Subcutaneous abdominal adipose tissue (tissue), 5 donors: ENCODE data around the gene IL22RA1.

Source experiments
- H3K27ac ChIP-seq: one replicate; pipeline ENCODE4 v1.7.0; 2013; ENCODE audit warnings: low read depth, mild to moderate bottlenecking, inconsistent platforms, low read length, moderate library complexity
- H3K27me3 ChIP-seq, 5 donors: one replicate each; pipeline ENCODE4 v1.7.0; 2013; ENCODE audit warnings: low read length in 5 of 5, inconsistent platforms in 1 of 5; ENCODE audit not compliant: control insufficient read depth in 5 of 5, insufficient read depth in 4 of 5
- H3K36me3 ChIP-seq, 5 donors: one replicate each; pipeline ENCODE4 v1.7.0; 2013; ENCODE audit warnings: low read length in 5 of 5; ENCODE audit not compliant: control insufficient read depth in 5 of 5, insufficient read depth in 5 of 5
- H3K4me1 ChIP-seq, 5 donors: one replicate each; pipeline ENCODE4 v1.7.0; 2013; ENCODE audit warnings: low read length in 5 of 5, mild to moderate bottlenecking in 3 of 5, moderate library complexity in 1 of 5; ENCODE audit not compliant: control insufficient read depth in 5 of 5, insufficient read depth in 5 of 5
- H3K4me3 ChIP-seq, 5 donors: one replicate each; pipeline ENCODE4 v1.7.0; 2013; ENCODE audit warnings: low read length in 5 of 5, low read depth in 1 of 5
- H3K9ac ChIP-seq, 5 donors: one replicate each; pipeline ENCODE4 v1.7.0; 2013; ENCODE audit warnings: low read length in 5 of 5, mild to moderate bottlenecking in 4 of 5, moderate library complexity in 3 of 5
- H3K9me3 ChIP-seq, 5 donors: one replicate each; pipeline ENCODE4 v1.7.0; 2013; ENCODE audit warnings: low read length in 5 of 5; ENCODE audit not compliant: control insufficient read depth in 5 of 5
- donor health status: healthy.
- donor health status: healthy.
- donor health status: healthy.
- donor health status: healthy.
- donor health status: healthy.

Gene IL22RA1

DNA sequence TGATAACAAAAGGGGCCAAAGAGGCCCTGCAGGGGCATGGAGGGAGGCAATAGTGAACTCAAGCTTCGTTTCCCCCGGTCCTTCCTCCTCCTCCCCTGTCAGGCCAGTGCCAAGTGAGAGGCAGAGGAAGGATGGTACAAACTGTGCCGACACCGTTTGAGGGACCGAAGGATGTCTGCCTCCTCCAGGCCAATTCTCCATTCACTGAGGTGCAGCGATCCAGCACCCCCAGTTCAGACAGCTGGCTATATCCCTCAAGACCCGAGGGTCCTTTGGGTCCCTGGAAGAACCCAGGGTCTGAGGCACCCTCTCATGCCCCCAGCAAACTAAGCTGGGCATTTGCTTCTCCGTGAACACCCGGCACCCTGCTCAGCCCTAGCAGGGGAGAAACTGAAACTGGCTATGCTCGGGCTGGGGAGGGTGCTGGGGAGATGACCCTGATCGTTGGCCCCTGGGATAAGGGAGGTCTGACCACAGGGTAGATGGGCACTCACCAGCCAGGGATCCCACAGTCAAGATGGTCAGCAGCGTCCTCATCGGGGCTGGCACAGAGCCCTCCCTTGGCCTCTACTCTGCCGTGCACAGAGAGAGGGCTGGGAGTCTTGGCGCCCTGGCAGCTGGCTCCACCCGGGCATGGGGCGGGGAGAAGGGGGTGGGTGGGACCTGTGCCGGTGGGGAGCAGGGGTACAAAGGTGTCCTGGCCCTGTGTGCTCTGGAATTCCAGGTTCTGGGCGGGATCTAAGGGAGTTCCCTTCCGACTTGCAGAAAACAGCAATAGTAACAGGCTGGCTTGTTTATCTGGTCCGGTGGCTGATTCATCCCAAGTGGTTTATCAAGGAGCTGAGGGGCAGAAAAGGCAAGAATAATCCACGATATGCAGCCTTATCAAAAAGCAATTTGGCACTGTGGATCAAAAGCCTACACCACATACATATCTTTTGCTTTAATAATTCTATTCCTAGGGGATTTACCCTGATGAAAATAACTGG lies at the start of gene IL22RA1:
Gene IL22RA1, minus strand, starts transcription at position 595 of the 989 bp plus-strand sequence. Its CDS starts 58 bp downstream, at position 537.
- H3K27ac ChIP-seq, result no peak within 1 kb of the TSS
- peaks cover 0 to 16% (median 5%) of the 10 kb centered on the region in 5 donors for H3K27me3 ChIP-seq

DNA sequence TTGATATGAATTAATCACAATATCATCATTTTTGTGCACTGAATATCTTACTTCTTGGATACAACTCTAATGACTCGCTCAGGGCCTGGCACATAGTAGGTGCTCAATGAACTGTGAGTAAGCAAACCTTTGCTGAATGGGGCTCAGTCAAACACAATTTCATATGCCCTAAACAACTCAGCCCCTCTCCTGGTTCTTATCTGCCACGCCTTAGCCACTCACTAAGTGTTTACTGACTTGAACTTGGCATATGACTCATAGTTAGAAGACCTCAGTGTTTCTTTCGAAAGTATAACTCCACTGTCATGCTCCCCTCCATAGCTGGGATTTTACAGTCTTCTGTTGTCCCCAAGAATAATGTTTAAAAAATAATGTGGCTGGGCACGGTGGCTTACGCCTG lies 48.9 kb upstream of the IL22RA1 start:
- H3K9me3 ChIP-seq, result no peaks in the 10 kb centered on the region
- H3K4me3 ChIP-seq, result no peak overlapping the region
- no peaks in the 10 kb centered on the region for H3K36me3 ChIP-seq
- H3K27ac ChIP-seq, result no peak overlapping the region
- peaks cover 0 to 18% (median 8%) of the 10 kb centered on the region in 5 donors for H3K4me1 ChIP-seq
- peaks cover 5 to 15% (median 7%) of the 10 kb centered on the region in 5 donors for H3K27me3 ChIP-seq
- no peak overlapping the region for H3K9ac ChIP-seq

More for the DNA sequence above, at the start of gene IL22RA1:
- Histone ChIP-seq H3K9ac (peak within 1 kb of the TSS in 1 of 5 donors; percentile 56), H3K9me3 (no peaks in the 10 kb centered on the region), H3K4me3 (peak within 1 kb of the TSS; percentile 54 to 69 (median 67)), H3K4me1 (peaks cover 3 to 9% (median 6%) of the 10 kb centered on the region in 5 donors), H3K36me3 (no peaks in the 10 kb centered on the region)

- H3K9ac ChIP-seq, result no peak overlapping the region
- H3K27me3 ChIP-seq, result peaks cover 9 to 23% (median 14%) of the 10 kb centered on the region in 5 donors
- H3K4me1 ChIP-seq, result peaks cover 0 to 23% (median 12%) of the 10 kb centered on the region in 5 donors
- no peak overlapping the region for H3K27ac ChIP-seq
- no peaks in the 10 kb centered on the region for H3K9me3 ChIP-seq
- no peak overlapping the region for H3K4me3 ChIP-seq
- no peaks in the 10 kb centered on the region for H3K36me3 ChIP-seq
These were observed 48.1 kb upstream of the IL22RA1 start for GRCh38 chr1:24190983-24191461.

GRCh38 chr1:24189528-24189927 lies 46.6 kb upstream of the IL22RA1 start:
- Histone ChIP-seq H3K9ac (no peak overlapping the region), H3K27ac (no peak overlapping the region)

DNA sequence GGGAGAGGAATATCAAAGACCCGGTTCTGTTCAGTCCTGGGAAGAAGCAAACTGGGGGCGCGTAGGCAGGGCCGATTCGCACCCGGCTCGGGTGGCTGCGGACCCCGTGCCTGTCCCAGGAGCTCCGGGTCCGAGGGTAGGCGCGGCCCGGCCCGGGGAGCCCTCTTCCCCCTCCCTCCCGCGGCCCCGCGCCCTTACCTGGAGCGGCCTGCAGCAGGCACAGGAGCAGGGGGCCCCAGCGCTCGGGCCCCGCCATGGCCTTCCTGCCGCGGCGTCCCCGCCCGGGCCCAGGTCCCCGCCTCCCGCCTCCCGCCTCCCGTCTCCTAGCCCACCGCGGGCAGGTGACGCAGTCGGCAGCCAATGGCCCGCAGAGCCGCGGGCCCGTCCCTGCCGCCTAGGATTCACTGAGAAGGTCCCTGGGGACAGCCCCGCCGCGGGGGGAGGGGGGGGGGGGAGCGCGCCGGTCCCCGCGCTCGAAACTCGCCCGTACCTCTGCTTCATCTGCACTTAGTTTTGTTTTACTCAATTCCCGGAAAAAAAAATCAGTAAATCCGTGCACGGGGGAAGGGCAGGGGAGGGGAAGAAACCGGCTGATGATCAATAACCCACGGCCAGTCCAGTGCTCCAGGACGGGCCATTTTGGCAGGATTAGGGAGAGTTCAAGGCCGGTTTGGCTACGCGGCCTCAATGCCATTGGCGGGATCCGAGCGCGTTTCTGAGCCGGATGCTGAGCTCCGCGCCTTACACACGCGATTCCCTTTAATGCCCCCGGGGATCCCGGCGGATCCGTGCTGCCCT lies 44.3 kb upstream of the IL22RA1 start, which contains the start of gene IFNLR1:
Gene IFNLR1, minus strand, starts transcription at position 297 of the 798 bp plus-strand sequence. Its CDS starts 41 bp downstream, at position 256.
- Histone ChIP-seq H3K9ac (peak within 1 kb of the TSS in 2 of 5 donors; percentile 6 to 43), H3K9me3 (no peaks in the 10 kb centered on the region), H3K27ac (no peak within 1 kb of the TSS), H3K4me1 (peaks cover 0 to 23% (median 12%) of the 10 kb centered on the region in 5 donors), H3K4me3 (peak within 1 kb of the TSS; percentile 40 to 66 (median 59)), H3K27me3 (peaks cover 16 to 33% (median 17%) of the 10 kb centered on the region in 5 donors), H3K36me3 (no peaks in the 10 kb centered on the region)

More at GRCh38 chr1:24189528-24189927, 46.6 kb upstream of the IL22RA1 start:
- no peak overlapping the region for H3K4me3 ChIP-seq
- H3K4me1 ChIP-seq, result peaks cover 0 to 23% (median 12%) of the 10 kb centered on the region in 5 donors
- H3K27me3 ChIP-seq, result peaks cover 16 to 33% (median 19%) of the 10 kb centered on the region in 5 donors
- no peaks in the 10 kb centered on the region for H3K9me3 ChIP-seq
- no peaks in the 10 kb centered on the region for H3K36me3 ChIP-seq

GRCh38 chr1:24186711-24186992 lies 43.7 kb upstream of the IL22RA1 start:
- peak overlapping the region in 1 of 5 donors; percentile 6 for H3K9ac ChIP-seq
- H3K27me3 ChIP-seq, result peaks cover 16 to 33% (median 17%) of the 10 kb centered on the region in 5 donors
- no peak overlapping the region for H3K27ac ChIP-seq
- no peaks in the 10 kb centered on the region for H3K9me3 ChIP-seq
- peak overlapping the region in 3 of 5 donors; percentile 22 to 59 (median 57) for H3K4me3 ChIP-seq
- peaks cover 0 to 23% (median 12%) of the 10 kb centered on the region in 5 donors for H3K4me1 ChIP-seq
- H3K36me3 ChIP-seq, result no peaks in the 10 kb centered on the region

DNA sequence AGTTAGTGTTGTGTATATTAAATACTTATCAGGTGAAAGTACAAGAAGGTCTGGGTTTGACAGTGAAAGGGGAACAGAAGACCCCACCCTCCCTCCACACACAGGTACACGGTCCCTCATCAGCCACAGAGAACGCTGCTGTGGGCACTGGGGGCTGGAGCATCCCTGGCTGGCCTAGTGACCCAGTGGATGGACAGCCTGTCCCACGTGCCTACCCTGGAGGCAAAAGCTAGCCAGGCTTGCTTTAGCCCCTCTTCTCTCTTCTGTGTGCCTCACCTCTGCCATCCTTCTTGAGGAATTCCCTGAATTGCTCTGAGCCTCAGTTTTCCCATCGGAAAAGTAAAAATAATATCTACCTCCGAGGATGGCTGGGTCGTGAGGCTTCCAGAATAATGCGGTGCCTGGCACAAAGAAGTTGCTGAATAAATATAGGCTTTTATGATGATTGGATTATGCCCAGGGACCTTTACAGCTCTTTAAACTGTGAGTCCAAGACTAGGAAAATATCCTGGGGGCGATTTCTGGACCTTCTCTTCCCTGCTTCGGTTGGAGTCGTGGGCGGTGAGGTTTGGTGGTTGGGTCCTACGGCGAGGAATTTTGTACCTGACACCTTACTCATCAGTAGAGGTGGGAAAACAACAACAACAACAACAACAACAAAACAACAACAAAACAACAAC lies 43.2 kb upstream of the IL22RA1 start:
- Histone ChIP-seq H3K4me1 (peaks cover 0 to 23% (median 12%) of the 10 kb centered on the region in 5 donors), H3K4me3 (no peak overlapping the region), H3K27ac (no peak overlapping the region), H3K27me3 (peaks cover 16 to 36% (median 17%) of the 10 kb centered on the region in 5 donors), H3K9ac (no peak overlapping the region), H3K36me3 (no peaks in the 10 kb centered on the region), H3K9me3 (no peaks in the 10 kb centered on the region)

DNA sequence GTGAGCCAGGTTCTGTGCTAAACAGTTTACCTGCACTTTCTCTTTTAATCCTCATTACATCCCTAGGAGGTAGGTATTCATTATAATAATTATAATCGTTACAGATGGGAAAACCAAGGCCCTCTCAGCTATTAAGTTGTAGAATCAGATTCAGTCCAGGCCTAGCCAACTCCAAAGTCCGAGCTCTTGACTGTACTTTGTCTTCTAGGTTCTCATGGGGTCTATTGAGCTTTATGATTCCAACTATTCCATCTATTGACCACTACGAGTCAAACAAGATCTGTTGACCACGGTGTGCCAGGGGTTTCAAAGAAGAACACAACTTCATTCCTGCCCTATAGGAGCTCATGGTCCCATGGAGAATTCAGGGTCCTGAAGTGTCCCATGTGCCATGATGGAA lies 42.1 kb upstream of the IL22RA1 start:
- Histone ChIP-seq H3K9me3 (no peaks in the 10 kb centered on the region), H3K9ac (no peak overlapping the region), H3K27me3 (peaks cover 12 to 41% (median 17%) of the 10 kb centered on the region in 5 donors), H3K36me3 (no peaks in the 10 kb centered on the region), H3K4me1 (peaks cover 0 to 23% (median 12%) of the 10 kb centered on the region in 5 donors), H3K27ac (no peak overlapping the region), H3K4me3 (no peak overlapping the region)

DNA sequence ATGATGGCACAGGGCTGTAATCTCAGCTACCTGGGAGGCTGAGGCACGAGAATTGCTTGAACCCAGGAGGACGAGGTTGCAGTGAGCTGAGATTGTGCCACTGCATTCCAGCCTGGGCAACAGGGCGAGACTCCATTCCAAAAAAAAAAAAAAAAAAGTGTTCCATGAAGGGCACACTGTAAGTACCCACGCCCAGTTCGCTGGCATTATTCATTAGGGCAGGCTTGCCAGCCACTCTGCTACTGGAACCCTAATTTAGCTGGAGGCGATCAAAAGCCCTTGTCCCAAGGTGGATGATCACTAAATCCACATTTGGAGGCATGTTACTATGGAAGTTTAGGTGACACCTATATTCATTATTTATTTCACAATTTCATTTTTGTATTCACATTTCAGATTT lies 39.1 kb upstream of the IL22RA1 start:
- Histone ChIP-seq H3K4me3 (no peak overlapping the region), H3K4me1 (peaks cover 0 to 7% (median 6%) of the 10 kb centered on the region in 5 donors), H3K27ac (no peak overlapping the region), H3K9me3 (no peaks in the 10 kb centered on the region), H3K36me3 (no peaks in the 10 kb centered on the region), H3K27me3 (peaks cover 11 to 38% (median 21%) of the 10 kb centered on the region in 5 donors), H3K9ac (no peak overlapping the region)
